Measurements from ENCODE around the gene BCAS3.

BCAS3 gene

GRCh38 chr17:61118871-61119270 is 441.2 kb downstream of the BCAS3 start:
- no peak for DNase-seq (ENCODE audit: low read depth in 1 of 2, low spot score in 1 of 2)

- DNase-seq (ENCODE audit: low read depth in 1 of 2, low spot score in 1 of 2), result no peak
Observed at GRCh38 chr17:61122326-61122913, 444.8 kb downstream of the BCAS3 start.

- no peak for DNase-seq (ENCODE audit: low read depth in 1 of 2, low spot score in 1 of 2)
Observed at GRCh38 chr17:61124562-61124961, 446.9 kb downstream of the BCAS3 start.

- DNase-seq (ENCODE audit: low read depth in 1 of 2, low spot score in 1 of 2), result no peak
Observed at GRCh38 chr17:61126473-61127249, 449.0 kb downstream of the BCAS3 start.

- no peak for DNase-seq (ENCODE audit: low read depth in 1 of 2, low spot score in 1 of 2)
Observed at GRCh38 chr17:61127960-61128359, 450.3 kb downstream of the BCAS3 start.

- DNase-seq (ENCODE audit: low read depth in 1 of 2, low spot score in 1 of 2), result no peak
Observed at GRCh38 chr17:61128661-61129115, 451.0 kb downstream of the BCAS3 start.

- no peak for DNase-seq (ENCODE audit: low read depth in 1 of 2, low spot score in 1 of 2)
Observed at GRCh38 chr17:61129267-61130254, 451.9 kb downstream of the BCAS3 start.

- DNase-seq (ENCODE audit: low read depth in 1 of 2, low spot score in 1 of 2), result no peak
Observed at GRCh38 chr17:61130330-61130729, 452.7 kb downstream of the BCAS3 start.

GRCh38 chr17:61131585-61131984 is 453.9 kb downstream of the BCAS3 start:
- DNase-seq (ENCODE audit: low read depth in 1 of 2, low spot score in 1 of 2), result no peak

- DNase-seq (ENCODE audit: low read depth in 1 of 2, low spot score in 1 of 2), result no peak
Observed at GRCh38 chr17:61132524-61132923, 454.9 kb downstream of the BCAS3 start.

- DNase-seq (ENCODE audit: low read depth in 1 of 2, low spot score in 1 of 2), result no peak
Observed at GRCh38 chr17:61133853-61134252, 456.2 kb downstream of the BCAS3 start.

GRCh38 chr17:61134551-61135235 is 457.0 kb downstream of the BCAS3 start:
- DNase-seq (ENCODE audit: low read depth in 1 of 2, low spot score in 1 of 2), result no peak

- DNase-seq (ENCODE audit: low read depth in 1 of 2, low spot score in 1 of 2), result no peak
Observed at GRCh38 chr17:61135782-61136181, 458.1 kb downstream of the BCAS3 start.

- no peak for DNase-seq (ENCODE audit: low read depth in 1 of 2, low spot score in 1 of 2)
Observed at GRCh38 chr17:61136296-61136695, 458.6 kb downstream of the BCAS3 start.

- peak; percentile 5 to 14 for DNase-seq (ENCODE audit: low read depth in 1 of 2, low spot score in 1 of 2)
Observed at GRCh38 chr17:61139219-61139618, 461.6 kb downstream of the BCAS3 start.

- DNase-seq (ENCODE audit: low read depth in 1 of 2, low spot score in 1 of 2), result no peak
Observed at GRCh38 chr17:61140081-61140786, 462.6 kb downstream of the BCAS3 start.

GRCh38 chr17:61143026-61143425 is 465.4 kb downstream of the BCAS3 start:
- DNase-seq (ENCODE audit: low read depth in 1 of 2, low spot score in 1 of 2), result no peak

GRCh38 chr17:61144137-61144536 is 466.5 kb downstream of the BCAS3 start:
- DNase-seq (ENCODE audit: low read depth in 1 of 2, low spot score in 1 of 2), result no peak

GRCh38 chr17:61144617-61145564 is 467.2 kb downstream of the BCAS3 start:
- no peak for DNase-seq (ENCODE audit: low read depth in 1 of 2, low spot score in 1 of 2)

All from activated T-helper 1 cell treated with anti-CD3 and anti-CD28 coated beads, Interleukin-2, amount 50 U/mL, for 16 hours (primary cell).